ENCODE measurements around the gene ABCC4. TPM values are rescaled to one million over a fixed set of nuclear protein-coding genes. Genes with fewer than 3 reads are reported as not detected.

Gene ABCC4
- total RNA-seq, 1 experiment from 2014 or later = 17.7 TPM

DNA sequence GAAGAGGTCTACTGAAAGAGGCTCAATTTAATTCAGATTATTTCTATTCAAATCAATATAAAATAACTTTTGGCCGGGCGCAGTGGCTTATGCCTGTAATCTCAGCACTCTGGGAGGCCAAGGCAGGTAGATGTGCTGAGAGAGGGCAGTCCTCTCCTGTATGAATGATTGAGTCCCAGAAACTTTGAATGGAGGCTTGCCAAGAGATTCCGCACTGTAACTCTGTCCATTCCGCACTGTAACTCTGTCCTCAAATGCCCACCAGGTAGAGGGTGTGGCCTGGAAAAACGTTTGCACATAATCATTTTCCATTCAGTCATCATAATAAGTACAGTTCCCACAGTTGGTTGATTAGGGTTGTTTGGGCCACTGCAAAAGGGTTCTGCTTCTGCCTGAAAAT is 314.2 kb downstream of the ABCC4 start:
- Histone ChIP-seq H4K20me1 (ENCODE audit: low read length) (no peaks in the 10 kb centered on the region), H3K27me3 (ENCODE audit: low read length) (no peaks in the 10 kb centered on the region), H3K79me2 (ENCODE audit: low read length) (no peaks in the 10 kb centered on the region), H3K4me3 (ENCODE audit: low read length) (no peak overlapping the region), H3K9ac (ENCODE audit: low read length) (peak overlapping the region; percentile 23; the same call in 1 of the 2 replicates), H3K4me2 (ENCODE audit: low read length) (0 out of 2 replicates have a peak overlapping the region, but pooled peaks have one; percentile 13), H2AFZ (ENCODE audit: low read length) (no peak overlapping the region), H3K27ac (ENCODE audit: low read length) (peak overlapping the region; percentile 62), H3K9me2 (replicated peaks; ENCODE audit: low read length) (no peaks in the 10 kb centered on the region), H3K9me3 (ENCODE audit: low read length) (no peaks in the 10 kb centered on the region), H3K4me1 (ENCODE audit: insufficient read depth, low read length) (peaks cover 5% of the 10 kb centered on the region), H3F3A (ENCODE audit: low read length, unreplicated experiment) (no peaks in the 10 kb centered on the region), H3K36me3 (ENCODE audit: low read depth, low read length) (no peaks in the 10 kb centered on the region)
- ATAC-seq (no peak), DNase-seq (no peak)
- no TSS peak for BruUV-seq (replicated peaks)
- POLR2A ChIA-PET (ENCODE audit: unreplicated experiment) = no interaction called here
- CTCF ChIA-PET = interaction anchor here (0.7 kb wide), 1 partner anchor 170 kb away, joined by 7 read pairs; no protein-coding TSS in a partner anchor
- intact Hi-C loops (cut with micrococcal nuclease) = no loop called here
- TF ChIP-seq EZH2phosphoT487 (IDR thresholded peaks at IDR 0.05; ENCODE audit: borderline replicate concordance, low read length) = no peak
- TF ChIP-seq, protein P1, sequence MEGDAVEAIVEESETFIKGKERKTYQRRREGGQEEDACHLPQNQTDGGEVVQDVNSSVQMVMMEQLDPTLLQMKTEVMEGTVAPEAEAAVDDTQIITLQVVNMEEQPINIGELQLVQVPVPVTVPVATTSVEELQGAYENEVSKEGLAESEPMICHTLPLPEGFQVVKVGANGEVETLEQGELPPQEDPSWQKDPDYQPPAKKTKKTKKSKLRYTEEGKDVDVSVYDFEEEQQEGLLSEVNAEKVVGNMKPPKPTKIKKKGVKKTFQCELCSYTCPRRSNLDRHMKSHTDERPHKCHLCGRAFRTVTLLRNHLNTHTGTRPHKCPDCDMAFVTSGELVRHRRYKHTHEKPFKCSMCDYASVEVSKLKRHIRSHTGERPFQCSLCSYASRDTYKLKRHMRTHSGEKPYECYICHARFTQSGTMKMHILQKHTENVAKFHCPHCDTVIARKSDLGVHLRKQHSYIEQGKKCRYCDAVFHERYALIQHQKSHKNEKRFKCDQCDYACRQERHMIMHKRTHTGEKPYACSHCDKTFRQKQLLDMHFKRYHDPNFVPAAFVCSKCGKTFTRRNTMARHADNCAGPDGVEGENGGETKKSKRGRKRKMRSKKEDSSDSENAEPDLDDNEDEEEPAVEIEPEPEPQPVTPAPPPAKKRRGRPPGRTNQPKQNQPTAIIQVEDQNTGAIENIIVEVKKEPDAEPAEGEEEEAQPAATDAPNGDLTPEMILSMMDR (conservative IDR thresholded peaks at IDR 0.05; ENCODE audit: low read depth, low read length) = no peak
- no peak for TF ChIP-seq EZH2 (IDR thresholded peaks at IDR 0.05; ENCODE audit: low read length, unreplicated experiment)

DNA sequence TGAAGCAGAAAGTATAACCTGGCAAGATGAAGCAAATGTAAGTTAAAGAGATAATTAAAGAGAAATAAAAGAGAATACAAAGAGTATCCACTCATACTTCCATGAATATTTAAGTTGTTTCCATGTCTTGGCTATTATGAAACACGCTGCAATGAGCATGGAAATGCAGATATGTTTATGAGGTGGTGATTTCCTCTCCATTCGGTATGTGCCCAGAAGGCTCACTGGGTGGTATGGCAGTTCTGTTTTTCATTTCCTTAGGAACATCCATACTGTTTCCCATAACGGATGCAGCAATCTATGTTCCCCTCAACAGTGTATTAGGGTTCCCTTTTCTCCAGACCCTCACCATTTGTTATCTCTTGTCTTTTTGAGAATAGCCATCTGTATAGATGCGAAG is 316.3 kb downstream of the ABCC4 start:
- Histone ChIP-seq H3F3A (ENCODE audit: low read length, unreplicated experiment) (no peaks in the 10 kb centered on the region), H3K9me3 (ENCODE audit: low read length) (no peaks in the 10 kb centered on the region), H2AFZ (ENCODE audit: low read length) (no peak overlapping the region), H3K36me3 (ENCODE audit: low read depth, low read length) (no peaks in the 10 kb centered on the region), H4K20me1 (ENCODE audit: low read length) (no peaks in the 10 kb centered on the region), H3K79me2 (ENCODE audit: low read length) (no peaks in the 10 kb centered on the region), H3K4me3 (ENCODE audit: low read length) (no peak overlapping the region), H3K27me3 (ENCODE audit: low read length) (no peaks in the 10 kb centered on the region), H3K9ac (ENCODE audit: low read length) (no peak overlapping the region), H3K4me2 (ENCODE audit: low read length) (no peak overlapping the region), H3K27ac (ENCODE audit: low read length) (no peak overlapping the region), H3K9me2 (replicated peaks; ENCODE audit: low read length) (no peaks in the 10 kb centered on the region), H3K4me1 (ENCODE audit: insufficient read depth, low read length) (peaks cover 5% of the 10 kb centered on the region)
- ChIA-PET CTCF (no interaction called here), POLR2A (ENCODE audit: unreplicated experiment) (no interaction called here)
- TF ChIP-seq EZH2 (IDR thresholded peaks at IDR 0.05; ENCODE audit: low read length, unreplicated experiment) (no peak), EZH2phosphoT487 (IDR thresholded peaks at IDR 0.05; ENCODE audit: borderline replicate concordance, low read length) (no peak)
- TF ChIP-seq, protein P1 (conservative IDR thresholded peaks at IDR 0.05; ENCODE audit: low read depth, low read length) = no peak
- no peak for ATAC-seq
- BruUV-seq (replicated peaks) = no TSS peak
- intact Hi-C loops (cut with micrococcal nuclease) = no loop called here
- no peak for DNase-seq

DNA sequence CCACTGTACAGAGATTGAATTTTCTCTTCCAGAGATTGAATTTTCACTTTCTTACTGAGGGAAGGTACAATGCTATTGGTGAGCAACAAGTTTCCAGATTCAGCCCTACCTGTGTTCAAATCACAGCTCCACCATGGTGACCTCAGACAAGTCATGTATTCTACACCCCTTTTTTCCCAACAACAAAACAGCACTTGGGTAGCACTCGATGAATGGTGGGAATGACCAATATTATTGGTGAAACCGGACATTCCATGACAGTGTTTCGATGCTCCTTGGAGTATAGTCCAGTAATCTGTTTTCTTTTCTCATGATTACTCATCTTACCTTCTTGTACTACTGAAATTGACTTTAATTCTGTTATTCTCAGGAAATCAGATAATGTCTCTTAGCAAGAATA is 322.7 kb downstream of the ABCC4 start:
- BruUV-seq (replicated peaks) = no TSS peak
- ATAC-seq (no peak), DNase-seq (no peak)
- Histone ChIP-seq H3K36me3 (ENCODE audit: low read depth, low read length) (no peaks in the 10 kb centered on the region), H3K4me3 (ENCODE audit: low read length) (no peak overlapping the region), H3K9me3 (ENCODE audit: low read length) (no peaks in the 10 kb centered on the region), H2AFZ (ENCODE audit: low read length) (no peak overlapping the region), H3K9ac (ENCODE audit: low read length) (no peak overlapping the region), H3K4me2 (ENCODE audit: low read length) (no peak overlapping the region), H3K4me1 (ENCODE audit: insufficient read depth, low read length) (no peaks in the 10 kb centered on the region), H3K27ac (ENCODE audit: low read length) (peak overlapping the region; percentile 44), H3K9me2 (replicated peaks; ENCODE audit: low read length) (no peaks in the 10 kb centered on the region), H3F3A (ENCODE audit: low read length, unreplicated experiment) (no peaks in the 10 kb centered on the region), H4K20me1 (ENCODE audit: low read length) (no peaks in the 10 kb centered on the region), H3K79me2 (ENCODE audit: low read length) (no peaks in the 10 kb centered on the region), H3K27me3 (ENCODE audit: low read length) (no peaks in the 10 kb centered on the region)
- ChIA-PET POLR2A (ENCODE audit: unreplicated experiment) (no interaction called here), CTCF (no interaction called here)
- intact Hi-C loops (cut with micrococcal nuclease) = no loop called here
- TF ChIP-seq, protein P1 (conservative IDR thresholded peaks at IDR 0.05; ENCODE audit: low read depth, low read length) = no peak
- TF ChIP-seq EZH2phosphoT487 (IDR thresholded peaks at IDR 0.05; ENCODE audit: borderline replicate concordance, low read length) (no peak), EZH2 (IDR thresholded peaks at IDR 0.05; ENCODE audit: low read length, unreplicated experiment) (no peak)

Measured in PC-3 (cell line).